ENCODE measurements around the gene ALDH16A1. TPM values are rescaled to one million over a fixed set of nuclear protein-coding genes. Genes with fewer than 3 reads are reported as not detected.
"Not testable (repeated sequence)": the region's sequence is repeated elsewhere in the genome, so short reads cannot be mapped to it uniquely, and the experiment has no call there.

The ALDH16A1 gene
- total RNA-seq, 1 donor from 2014 or later, result 22.5 TPM

DNA sequence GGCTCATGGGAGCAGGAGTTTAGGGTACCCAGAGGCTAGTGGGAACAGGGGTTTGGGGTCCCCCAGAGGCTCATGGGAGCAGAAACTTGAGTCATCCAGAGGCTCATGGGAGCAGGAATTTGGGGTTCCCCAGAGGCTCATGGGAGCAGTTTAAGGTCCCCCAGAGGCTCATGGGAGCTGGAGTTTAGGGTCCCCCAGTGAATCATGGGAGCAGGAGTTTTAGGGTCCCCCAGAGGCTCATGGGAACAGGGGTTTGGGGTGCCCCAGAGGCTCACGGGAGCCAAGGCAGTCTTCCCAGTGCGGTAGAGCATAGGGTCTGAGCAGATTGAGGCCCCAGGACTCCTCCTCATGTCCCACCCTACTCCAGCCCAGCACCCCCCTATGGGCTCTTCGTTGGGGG lies 12.3 kb downstream of the ALDH16A1 start:
- DNase-seq, result no peak

DNA sequence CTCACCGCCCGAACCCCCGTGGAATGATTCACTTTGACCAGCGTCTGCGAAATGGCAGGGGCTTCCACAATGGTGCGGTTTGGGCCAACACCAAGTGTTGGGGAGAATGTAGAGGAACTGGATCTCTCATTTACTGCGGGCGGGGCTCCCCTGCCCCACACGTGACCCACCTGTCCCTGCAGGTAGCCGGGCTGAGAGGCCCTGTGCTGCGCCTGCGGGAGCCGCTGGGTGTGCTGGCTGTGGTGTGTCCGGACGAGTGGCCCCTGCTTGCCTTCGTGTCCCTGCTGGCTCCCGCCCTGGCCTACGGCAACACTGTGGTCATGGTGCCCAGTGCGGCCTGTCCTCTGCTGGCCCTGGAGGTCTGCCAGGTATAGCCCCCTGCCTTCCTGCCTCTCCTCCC lies 15.2 kb downstream of the ALDH16A1 start:
- no peak for DNase-seq

DNA sequence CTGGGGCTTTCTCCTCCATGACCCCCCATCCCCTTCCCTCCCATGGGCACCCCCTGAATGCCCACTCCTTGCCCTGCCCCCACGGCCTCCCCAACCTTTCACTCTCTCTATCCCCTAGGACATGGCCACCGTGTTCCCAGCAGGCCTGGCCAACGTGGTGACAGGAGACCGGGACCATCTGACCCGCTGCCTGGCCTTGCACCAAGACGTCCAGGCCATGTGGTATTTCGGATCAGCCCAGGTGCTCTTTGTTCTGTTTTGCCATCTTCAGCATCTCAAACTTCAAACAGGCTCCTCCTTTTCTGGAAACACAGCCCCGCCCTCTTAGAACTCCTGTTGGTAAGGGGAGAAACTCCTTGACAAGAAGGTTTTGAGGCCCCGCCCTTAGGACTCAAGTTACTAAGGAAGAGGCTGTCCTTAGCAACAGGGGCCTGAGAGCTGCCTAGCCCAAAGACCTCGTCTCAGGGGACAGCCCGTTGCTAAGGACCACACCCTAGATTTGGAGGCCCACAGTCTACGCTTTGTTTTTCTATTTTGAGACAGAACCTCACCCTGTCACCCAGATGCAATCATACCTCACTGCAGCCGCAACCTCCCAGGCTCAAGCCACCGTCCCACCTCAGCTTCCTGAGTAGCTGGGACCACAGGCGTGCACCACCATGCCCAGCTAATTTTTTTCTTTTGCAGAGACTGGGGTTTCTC lies 15.9 kb downstream of the ALDH16A1 start:
- peak; percentile 83 for DNase-seq

DNA sequence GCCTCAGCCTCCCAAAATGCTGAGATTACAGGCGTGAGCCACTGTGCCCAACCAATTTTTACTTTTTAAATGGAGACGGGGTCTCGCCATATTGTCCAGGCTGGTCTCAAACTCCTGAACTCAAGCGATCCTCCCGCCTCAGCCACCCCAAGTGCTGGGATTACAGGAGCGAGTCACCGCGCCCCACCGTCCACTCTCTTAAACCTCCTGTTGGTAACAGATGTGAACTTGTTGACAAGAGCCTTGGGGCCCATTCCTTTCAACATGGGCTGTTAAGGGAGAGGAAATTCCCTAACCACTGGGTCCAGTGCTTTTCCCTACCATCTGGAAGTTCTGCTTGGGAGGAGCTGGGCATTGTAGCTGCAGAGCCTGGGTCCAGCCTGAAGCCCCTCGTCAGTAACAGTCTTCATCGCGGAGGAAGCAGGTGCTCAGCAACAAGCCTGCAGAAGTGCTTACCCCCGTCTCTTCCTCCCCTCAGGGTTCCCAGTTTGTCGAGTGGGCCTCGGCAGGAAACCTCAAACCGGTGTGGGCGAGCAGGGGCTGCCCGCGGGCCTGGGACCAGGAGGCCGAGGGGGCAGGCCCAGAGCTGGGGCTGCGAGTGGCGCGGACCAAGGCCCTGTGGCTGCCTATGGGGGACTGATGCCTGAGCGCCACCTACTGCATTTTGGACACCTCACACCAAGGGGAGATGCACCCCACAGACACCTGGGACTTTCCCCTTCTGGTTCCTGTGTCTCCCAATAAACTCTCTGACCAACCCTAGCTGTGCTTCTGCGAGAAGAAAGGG lies 17.0 kb downstream of the ALDH16A1 start:
- DNase-seq, result no peak

DNA sequence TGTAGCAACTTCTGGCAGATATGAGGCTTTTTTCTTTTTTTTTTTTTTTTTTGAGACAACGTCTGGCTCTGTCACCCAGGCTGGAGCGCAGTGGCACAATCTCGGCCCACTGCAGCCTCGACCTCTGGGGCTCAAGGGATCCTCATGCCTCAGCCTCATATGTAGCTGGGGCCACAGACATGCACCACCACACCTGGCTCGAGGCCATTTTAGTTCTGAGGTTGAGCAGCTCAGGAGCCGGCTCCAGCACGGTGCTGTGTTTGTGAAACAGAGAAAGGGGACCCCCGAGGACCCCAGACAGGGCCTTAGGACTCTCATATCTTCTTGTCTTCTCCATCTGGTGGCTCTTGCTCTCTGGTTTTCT lies 17.6 kb downstream of the ALDH16A1 start:
- no peak for DNase-seq

DNA sequence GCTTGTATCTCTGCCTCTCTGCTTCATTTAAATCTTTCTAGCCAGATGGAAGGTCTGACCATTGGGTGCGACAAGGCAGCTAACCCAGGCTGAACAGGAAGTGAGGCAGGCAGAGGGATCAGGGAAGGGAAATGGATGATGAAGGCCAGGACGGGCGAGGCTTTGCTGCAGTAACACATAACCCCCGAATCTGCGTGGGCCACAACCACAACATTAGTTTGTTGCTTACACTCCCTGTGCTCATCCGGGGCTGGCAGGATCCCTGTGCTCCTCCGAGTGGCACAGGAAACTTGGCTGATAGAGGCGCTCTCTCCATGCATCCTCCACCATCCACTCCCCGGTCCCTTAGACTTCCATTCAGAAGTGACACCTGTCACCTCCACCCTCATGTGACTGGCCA lies 19.9 kb downstream of the ALDH16A1 start:
- no peak for DNase-seq

DNA sequence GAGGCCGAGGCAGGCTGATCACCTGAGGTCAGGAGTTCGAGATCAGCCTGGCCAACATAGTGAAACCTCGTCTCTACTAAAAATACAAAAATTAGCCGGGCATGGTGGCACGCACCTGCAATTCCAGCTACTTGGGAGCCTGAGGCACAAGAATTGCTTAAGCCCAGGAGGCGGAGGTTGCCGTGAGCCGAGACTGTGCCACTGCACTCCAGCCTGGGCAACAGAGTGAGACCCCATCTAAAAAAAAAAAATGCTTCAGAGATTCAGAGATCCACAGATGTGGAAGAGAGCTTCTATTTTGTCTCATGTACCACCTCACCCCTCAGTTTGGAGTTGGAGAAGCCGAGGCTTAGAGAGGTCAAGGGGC lies 20.5 kb downstream of the ALDH16A1 start:
- not testable (repeated sequence) for DNase-seq

DNA sequence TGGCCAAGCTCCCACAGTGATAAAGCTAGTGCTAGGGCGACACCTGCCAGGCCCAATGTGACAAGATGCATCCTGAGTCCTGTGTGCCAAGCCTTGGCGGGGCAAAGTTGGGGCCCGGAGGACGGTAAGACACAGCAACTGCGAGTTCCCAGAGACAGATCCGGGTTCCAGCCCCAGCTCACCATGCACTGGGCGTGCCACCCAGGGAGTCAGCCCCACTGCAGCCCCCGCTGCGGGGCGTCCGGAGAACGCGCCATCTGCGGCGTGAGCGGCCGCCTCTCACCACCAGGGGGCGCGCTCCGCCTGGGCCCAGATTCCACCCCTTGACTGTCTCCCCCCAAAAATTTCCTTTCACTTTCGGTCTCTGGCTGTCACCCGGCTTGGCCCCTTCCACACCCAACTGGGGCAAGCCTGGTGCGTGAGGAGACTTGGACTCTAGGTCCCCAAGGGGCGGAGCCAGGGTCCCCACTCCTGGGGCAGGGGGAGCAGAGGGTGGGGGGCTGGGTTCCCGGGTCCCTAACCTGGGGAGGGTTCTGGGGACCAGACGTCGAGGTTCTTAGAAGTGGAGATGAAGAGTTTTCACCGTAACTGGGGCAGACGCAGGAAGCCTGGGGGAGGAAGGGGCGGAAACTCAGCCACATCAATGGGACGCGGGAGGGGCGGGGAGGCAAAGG lies 21.0 kb downstream of the ALDH16A1 start, which contains the start of gene FLT3LG:
FLT3LG (plus strand) TSS at position 348 of the 674 bp plus-strand sequence. CDS start 425 bp downstream, outside the sequence.
- peak; percentile 66 for DNase-seq

DNA sequence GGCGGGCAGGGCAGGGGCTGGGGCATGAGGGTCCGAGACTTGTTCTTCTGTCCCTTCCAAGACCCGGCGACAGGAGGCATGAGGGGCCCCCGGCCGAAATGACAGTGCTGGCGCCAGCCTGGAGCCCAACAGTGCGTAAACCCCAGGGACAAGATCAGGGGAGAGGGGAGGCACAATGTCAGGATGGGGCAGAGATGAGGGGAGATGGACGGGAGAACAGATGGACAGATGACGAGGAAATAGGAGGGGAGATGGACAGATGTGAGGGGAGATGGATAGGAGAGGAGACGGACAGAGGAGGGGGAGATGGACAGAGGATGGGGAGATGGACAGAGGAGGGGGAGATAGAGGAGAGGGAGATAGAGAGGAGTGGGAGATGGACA lies 21.5 kb downstream of the ALDH16A1 start:
- peak; percentile 30 for DNase-seq

DNA sequence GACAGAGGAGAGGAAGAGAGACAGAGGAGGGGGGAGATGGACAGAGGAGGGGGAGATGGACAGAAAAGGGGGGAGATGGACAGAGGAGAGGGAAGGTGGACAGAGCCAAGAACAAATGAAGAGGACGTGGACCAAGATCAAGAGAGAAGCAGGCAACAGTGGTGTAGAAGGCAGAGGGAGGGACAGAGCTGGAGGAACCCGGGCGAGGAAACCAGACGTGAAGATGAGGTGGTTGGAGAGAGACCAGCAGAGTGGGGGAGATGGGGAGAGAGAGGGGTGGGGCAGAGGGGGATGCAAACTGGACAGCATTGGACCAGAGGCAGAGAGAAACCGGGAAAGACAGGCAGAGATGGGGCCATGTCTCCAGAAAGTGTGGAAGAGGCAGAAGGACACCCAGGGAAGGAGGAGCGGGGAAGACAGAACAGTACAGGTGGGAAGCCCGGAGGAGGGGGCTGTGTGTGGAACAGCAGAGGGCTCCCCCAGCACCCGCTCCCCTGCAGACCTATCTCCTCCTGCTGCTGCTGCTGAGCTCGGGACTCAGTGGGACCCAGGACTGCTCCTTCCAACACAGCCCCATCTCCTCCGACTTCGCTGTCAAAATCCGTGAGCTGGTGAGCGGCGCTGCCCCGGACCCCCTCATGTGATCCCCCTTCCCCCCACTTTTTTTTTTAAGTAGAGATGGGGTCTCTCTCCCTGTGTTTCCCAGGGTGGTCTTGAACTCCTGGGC lies 22.3 kb downstream of the ALDH16A1 start:
- no peak for DNase-seq

DNA sequence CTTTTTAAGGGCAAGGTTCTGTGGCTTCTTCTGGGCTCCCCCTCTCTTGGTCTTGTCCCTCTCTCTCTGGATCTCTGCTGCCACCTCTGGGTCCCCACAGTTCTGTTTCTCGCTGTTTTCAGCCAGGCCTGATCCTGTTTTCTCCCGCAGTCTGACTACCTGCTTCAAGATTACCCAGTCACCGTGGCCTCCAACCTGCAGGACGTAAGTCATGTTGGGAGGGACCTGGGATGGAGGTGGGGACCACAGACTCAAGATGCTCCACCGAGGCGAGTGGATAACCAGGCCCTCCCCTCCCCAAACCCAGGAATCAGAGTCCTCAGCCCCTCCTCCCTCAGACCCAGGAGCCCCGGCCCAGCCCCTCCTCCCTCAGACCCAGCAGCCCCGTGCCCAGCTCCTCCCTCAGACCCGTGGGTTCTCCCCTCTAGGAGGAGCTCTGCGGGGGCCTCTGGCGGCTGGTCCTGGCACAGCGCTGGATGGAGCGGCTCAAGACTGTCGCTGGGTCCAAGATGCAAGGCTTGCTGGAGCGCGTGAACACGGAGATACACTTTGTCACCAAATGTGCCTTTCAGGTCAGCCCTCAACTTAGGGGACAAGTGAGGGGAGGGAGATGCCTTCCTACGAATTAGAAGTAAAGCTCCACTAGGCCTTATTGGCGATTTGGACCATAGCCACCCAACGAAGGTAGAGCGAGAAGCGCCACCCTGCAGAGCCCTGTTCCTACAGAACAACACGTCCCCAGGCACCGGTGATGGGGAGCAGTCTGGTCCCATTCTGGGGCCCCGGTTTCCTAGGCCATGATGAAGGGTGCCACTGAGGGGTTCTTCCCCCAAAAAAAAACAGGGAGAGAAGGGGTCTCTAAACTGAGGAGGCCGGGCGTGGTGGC lies 23.2 kb downstream of the ALDH16A1 start:
- DNase-seq, result no peak

DNA sequence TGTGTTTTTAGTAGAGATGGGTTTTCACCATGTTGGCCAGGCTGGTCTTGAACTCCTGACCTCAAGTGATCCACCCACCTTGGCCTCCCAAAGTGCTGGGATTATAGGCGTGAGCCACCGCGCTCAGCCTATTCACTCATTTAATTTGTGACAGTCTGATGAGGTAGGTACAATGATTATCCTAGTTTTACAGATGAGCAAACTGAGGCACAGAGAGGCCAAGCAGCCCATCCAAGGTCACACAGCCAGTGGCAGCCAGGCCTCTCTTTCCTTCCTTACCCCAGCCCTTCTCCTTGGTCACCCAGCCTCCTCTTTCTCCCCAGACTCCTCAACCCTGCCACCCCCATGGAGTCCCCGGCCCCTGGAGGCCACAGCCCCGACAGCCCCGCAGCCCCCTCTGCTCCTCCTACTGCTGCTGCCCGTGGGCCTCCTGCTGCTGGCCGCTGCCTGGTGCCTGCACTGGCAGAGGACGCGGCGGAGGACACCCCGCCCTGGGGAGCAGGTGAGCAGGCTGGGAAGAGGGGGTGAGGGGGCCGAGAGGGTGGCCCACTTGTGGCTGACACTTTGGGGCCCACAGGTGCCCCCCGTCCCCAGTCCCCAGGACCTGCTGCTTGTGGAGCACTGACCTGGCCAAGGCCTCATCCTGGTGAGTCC lies 27.1 kb downstream of the ALDH16A1 start:
- no peak for DNase-seq

DNA sequence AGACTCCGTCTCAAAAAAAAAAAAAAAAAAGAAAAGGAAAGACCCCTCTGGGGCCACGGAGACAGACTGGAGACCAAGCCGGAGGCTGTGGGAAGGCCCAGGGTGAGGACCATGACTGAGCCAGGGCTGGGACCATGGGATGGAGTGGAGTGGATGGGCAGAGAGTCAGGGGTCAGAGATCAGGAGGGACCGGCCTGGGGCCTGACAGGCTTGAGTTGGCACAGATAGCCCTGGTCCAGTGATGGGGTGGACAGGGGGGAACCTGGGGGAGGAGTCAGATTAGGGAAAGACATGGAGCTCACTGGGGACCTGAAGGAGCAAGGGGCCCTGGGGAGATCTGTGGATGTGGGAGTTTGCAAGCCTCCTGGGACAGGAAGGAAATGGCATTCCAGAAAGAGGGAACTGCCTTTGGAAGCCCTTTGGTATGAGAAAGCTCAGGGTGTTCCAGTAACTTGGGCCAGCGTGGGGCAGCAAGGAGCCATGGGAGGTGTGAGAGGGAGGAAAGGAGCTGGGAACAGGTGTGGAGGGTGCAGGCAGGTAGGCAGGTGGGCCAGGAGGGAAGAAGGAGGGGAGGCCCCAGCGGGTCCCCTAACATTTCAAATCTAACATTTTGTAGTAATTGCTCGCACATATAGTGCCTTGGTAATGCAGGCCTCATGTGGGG lies 28.1 kb downstream of the ALDH16A1 start:
- no peak for DNase-seq

DNA sequence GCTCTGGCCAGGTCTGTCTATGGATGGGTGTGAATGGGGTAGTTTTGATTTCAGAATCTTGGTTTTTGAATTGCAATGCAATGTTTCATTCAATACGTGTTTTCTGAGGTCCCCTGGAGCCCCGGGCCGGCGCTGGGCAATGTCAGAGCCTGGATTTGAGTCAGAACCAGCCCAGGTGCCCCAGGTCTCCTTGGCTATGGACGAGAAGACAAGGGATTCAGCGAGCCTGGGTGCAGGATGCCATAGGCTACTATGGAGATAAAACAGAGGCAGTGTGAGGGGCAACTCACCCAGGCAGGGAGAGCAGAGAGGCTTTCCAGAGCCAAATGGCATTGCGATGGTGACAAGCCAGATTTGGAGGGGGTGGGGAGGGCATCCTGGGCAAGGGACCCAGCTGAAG lies 33.2 kb downstream of the ALDH16A1 start:
- DNase-seq, result no peak

DNA sequence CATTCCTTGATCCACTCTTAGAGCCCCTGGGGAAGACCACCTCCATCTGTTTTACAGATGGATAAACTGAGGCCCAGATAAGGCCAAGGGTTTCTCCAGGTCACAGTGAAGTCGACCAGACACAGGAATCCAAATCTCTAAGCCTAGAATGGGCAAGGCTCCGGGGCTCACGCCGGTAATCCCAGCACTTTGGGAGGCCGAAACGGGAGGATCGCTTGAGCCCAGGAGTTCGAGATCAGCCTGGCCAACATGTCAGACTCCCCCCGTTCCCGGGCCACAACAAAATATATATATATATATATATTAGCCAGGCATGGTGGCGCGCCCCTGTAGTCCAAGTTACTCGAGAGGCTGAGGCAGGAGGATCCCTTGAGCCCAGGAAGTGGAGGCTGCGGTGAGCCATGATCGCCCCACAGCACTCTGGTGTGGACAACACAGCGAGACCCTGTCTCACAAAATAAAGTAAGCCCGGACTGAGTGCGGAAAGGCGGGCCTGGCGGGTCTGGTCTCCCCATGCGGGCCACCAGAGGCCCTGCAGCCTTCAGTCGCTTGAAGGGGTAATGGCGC lies 33.8 kb downstream of the ALDH16A1 start:
- DNase-seq, result no peak

DNA sequence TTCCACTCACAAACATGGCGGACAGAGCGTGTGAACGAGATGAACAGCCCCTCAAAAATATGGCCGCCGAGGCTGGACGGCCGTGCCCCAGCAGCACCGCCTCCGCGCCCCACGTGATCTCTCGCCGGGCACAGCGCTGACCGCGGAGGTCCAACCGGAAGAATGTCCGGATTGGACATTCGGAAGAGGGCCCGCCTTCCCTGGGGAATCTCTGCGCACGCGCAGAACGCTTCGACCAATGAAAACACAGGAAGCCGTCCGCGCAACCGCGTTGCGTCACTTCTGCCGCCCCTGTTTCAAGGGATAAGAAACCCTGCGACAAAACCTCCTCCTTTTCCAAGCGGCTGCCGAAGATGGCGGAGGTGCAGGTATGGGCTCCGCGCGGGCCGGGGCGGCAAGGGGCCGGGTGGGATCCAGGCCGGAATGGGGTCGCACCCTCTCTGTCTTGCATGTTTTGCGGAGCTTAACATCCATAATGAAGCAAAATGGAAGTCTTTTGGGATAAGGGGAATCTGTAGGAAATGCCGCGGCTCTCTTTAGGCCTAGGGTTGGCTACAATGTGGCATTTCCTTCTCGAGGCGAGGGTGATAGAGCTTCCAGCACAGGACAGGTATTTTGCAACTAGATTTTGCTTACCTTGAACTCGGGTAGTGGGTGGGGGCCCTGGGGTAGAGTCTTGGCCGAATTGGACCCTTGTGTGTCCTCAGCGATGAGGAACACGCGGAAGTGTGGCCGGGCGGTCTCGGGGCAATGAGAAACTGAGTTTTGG lies 34.4 kb downstream of the ALDH16A1 start, which contains the start of gene RPL13A:
RPL13A (plus strand) TSS at position 332 of the 769 bp plus-strand sequence; CDS start at position 354, 22 bp downstream.
- peak; percentile 99 for DNase-seq

DNA sequence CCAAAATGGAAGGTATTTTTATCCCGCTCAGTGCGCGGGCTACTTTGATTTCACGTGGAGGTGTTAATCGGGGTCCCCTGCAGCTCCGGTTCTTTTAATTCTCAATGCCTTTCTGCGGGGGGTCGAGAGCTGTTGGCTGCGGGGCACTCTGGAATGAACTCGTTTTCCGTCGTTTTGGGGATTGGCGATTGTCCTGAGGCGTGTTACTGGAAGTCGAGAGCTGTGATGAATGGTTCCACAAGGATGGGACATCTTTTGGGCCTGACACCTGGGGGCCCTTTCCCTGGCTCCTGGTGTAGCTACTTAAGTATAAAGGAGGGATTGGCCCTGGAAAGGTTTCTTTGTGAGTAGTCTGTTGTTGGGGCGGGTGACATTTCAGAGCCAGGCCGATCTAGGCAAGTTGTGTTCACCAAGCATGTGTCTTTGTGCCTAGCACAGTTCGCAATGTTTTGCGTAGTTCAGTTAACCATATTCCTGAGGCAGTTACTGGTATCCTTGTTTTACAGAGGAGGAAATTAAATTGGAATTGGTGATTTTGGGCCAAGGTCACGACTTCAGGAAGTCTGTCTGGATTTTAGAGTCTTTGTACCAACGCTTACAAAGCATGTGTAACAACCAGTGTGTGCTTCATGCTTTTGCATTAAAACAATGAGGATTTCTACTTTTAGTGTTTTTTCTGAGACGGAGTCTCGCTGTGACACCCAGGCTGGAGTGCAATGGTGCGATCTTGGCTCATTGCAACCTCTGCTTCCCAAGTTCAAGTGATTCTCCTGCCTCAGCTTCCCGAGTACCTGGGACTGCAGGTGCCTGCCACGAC lies 35.2 kb downstream of the ALDH16A1 start:
- DNase-seq, result no peak

DNA sequence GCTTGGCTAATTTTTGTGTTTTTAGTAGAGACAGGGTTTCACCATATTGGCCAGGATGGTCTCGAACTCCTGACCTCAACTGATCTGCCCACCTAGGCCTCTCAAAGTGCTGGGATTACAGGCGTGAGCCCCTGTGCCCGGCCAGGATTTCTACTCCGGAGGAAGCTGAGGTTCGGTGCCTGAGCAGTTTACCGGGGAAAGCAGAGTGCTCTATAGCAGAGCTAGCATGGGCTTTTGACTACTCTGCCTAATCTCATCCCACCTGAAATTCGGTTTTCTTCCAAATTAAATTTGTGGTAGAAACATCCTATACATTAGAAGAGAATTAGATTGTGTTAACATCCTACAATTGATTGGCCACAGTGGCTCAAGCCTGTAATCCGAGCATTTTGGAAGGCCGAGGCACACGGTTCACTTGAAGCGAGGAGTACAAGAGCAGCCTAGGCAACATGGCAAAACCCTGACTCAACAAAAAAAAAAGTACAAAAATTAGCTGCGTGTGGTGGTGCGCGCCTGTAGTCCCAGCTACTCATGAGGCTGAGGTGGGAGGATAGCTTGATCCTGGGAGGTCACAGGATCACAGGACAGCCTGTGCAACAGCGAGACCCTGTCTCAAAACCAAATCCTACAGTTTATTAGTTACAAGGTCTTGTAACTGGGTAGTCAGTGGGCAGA lies 36.0 kb downstream of the ALDH16A1 start:
- DNase-seq, result no peak

All from skin of body (tissue), 2 donors.